HuH-7 (cell line): ENCODE results near the gene PCDHGC5.

Source experiments
- DNase-seq: peaks from one replicate; pipeline ENCODE4 v3.0.0; 2011; ENCODE audit warnings: low spot score

The PCDHGC5 gene

GRCh38 chr5:141533897-141534296, 45.0 kb downstream of the PCDHGC5 start:
- DNase-seq, result no peak

GRCh38 chr5:141534492-141535213, 45.8 kb downstream of the PCDHGC5 start:
- DNase-seq, result no peak
